ENCODE measurements around the gene TOX4.

The TOX4 gene

GRCh38 chr14:21496453-21496852 is 19.5 kb downstream of the TOX4 start:
- no peaks in the 10 kb centered on the region for H3K9me3 ChIP-seq (ENCODE audit: low read length)
- no peak overlapping the region for H3K4me3 ChIP-seq (ENCODE audit: low read depth, low read length, poor library complexity, severe bottlenecking)
- peaks cover 89% of the 10 kb centered on the region for H3K36me3 ChIP-seq (ENCODE audit: insufficient read depth, low read length)
- no peaks in the 10 kb centered on the region for H3K79me2 ChIP-seq (ENCODE audit: insufficient read depth, low read length)
- H3K9ac ChIP-seq (ENCODE audit: low read length), result no peak overlapping the region
- H3K27me3 ChIP-seq (ENCODE audit: insufficient read depth, low read length), result no peaks in the 10 kb centered on the region
- H4K20me1 ChIP-seq (ENCODE audit: insufficient read depth, low read length), result no peaks in the 10 kb centered on the region
- H3K4me2 ChIP-seq (ENCODE audit: low read length), result no peak overlapping the region
- no peak overlapping the region for H3K27ac ChIP-seq (ENCODE audit: low read depth, low read length, poor library complexity, severe bottlenecking)
- TF ChIP-seq EZH2 (IDR thresholded peaks at IDR 0.05; ENCODE audit: borderline replicate concordance, low read length) (no peak), CTCF (IDR thresholded peaks at IDR 0.05; ENCODE audit: low read length) (no peak)
- no peaks in the 10 kb centered on the region for H3F3A ChIP-seq (ENCODE audit: insufficient read depth, low read length)
- H3K9me2 ChIP-seq (ENCODE audit: low read depth, low read length), result no peaks in the 10 kb centered on the region
- H2AFZ ChIP-seq (ENCODE audit: low read length), result no peak overlapping the region
- no peaks in the 10 kb centered on the region for H3K4me1 ChIP-seq (ENCODE audit: insufficient read depth, low read length, severe bottlenecking)

DNA sequence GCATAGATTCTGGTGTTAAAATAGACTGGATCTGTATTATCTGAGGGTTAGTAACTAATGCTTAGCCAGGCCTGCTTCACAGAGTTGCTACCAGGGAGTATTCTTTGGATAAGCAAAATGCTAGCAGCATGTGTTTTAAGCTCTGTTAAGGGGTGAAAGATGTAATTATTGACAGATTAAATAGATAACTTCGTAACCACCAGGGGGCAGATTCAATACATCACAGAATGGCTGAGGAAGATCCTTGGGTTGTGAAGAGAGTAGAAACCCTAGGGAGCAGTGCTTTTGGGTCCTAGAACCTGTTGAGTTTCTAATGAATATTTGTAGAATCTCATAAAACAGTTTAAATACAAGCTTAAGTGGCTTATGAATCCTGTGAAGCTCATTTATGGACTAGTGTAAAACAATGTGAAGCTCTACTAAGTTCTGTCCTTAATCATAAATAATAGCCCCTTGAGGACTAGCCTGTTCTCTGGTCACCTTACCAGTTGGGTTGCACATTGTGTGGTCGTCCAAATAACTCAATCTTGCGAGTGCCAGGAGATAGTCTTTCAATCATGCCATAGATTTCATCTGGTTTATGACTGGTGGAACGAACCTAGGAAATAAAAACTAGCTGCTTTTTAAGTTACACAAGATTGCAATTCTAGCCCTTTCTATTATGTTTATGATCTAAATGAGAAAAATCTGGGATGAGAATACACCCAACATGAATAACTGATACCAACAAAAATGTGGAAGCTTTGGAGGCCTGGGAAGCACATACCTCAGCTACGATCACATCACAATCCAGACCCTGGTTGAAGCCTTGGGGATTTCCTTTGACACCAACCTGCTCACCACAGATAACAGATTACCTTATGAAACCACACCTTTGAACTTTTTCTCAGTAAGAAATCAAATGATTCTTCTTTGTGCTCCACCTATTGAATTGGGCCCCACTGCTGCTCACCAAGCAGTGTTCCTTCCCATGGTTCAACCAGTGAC is 21.8 kb downstream of the TOX4 start:
- Histone ChIP-seq H3F3A (ENCODE audit: insufficient read depth, low read length) (no peaks in the 10 kb centered on the region), H3K9ac (ENCODE audit: low read length) (no peak overlapping the region)

GRCh38 chr14:21501568-21501967 is 24.6 kb downstream of the TOX4 start:
- Histone ChIP-seq H3K27ac (ENCODE audit: low read depth, low read length, poor library complexity, severe bottlenecking) (no peak overlapping the region), H3K9me3 (ENCODE audit: low read length) (no peaks in the 10 kb centered on the region), H3K79me2 (ENCODE audit: insufficient read depth, low read length) (peaks cover 7% of the 10 kb centered on the region; the same call in 1 of the 2 replicates), H3K9me2 (ENCODE audit: low read depth, low read length) (no peaks in the 10 kb centered on the region), H3F3A (ENCODE audit: insufficient read depth, low read length) (no peaks in the 10 kb centered on the region), H3K4me2 (ENCODE audit: low read length) (no peak overlapping the region), H3K4me1 (ENCODE audit: insufficient read depth, low read length, severe bottlenecking) (no peaks in the 10 kb centered on the region), H2AFZ (ENCODE audit: low read length) (no peak overlapping the region), H3K9ac (ENCODE audit: low read length) (no peak overlapping the region), H3K27me3 (ENCODE audit: insufficient read depth, low read length) (no peaks in the 10 kb centered on the region), H4K20me1 (ENCODE audit: insufficient read depth, low read length) (no peaks in the 10 kb centered on the region), H3K4me3 (ENCODE audit: low read depth, low read length, poor library complexity, severe bottlenecking) (no peak overlapping the region), H3K36me3 (ENCODE audit: insufficient read depth, low read length) (peaks cover 79% of the 10 kb centered on the region)
- no peak for TF ChIP-seq EZH2 (IDR thresholded peaks at IDR 0.05; ENCODE audit: borderline replicate concordance, low read length)
- TF ChIP-seq CTCF (IDR thresholded peaks at IDR 0.05; ENCODE audit: low read length), result no peak

More for the DNA sequence above, 21.8 kb downstream of the TOX4 start:
- Histone ChIP-seq H3K79me2 (ENCODE audit: insufficient read depth, low read length) (no peaks in the 10 kb centered on the region), H3K36me3 (ENCODE audit: insufficient read depth, low read length) (peaks cover 95% of the 10 kb centered on the region), H3K9me3 (ENCODE audit: low read length) (no peaks in the 10 kb centered on the region), H3K27me3 (ENCODE audit: insufficient read depth, low read length) (no peaks in the 10 kb centered on the region), H3K4me1 (ENCODE audit: insufficient read depth, low read length, severe bottlenecking) (no peaks in the 10 kb centered on the region), H3K9me2 (ENCODE audit: low read depth, low read length) (no peaks in the 10 kb centered on the region), H4K20me1 (ENCODE audit: insufficient read depth, low read length) (no peaks in the 10 kb centered on the region), H3K4me3 (ENCODE audit: low read depth, low read length, poor library complexity, severe bottlenecking) (no peak overlapping the region), H2AFZ (ENCODE audit: low read length) (no peak overlapping the region), H3K4me2 (ENCODE audit: low read length) (no peak overlapping the region), H3K27ac (ENCODE audit: low read depth, low read length, poor library complexity, severe bottlenecking) (no peak overlapping the region)
- TF ChIP-seq EZH2 (IDR thresholded peaks at IDR 0.05; ENCODE audit: borderline replicate concordance, low read length) (no peak), CTCF (IDR thresholded peaks at IDR 0.05; ENCODE audit: low read length) (peak; percentile 70)

Data from OCI-LY1 (cell line).